HEK293T (cell line): ENCODE data around the gene GUCY1A2.
"Not testable (repeated sequence)": the region's sequence is repeated elsewhere in the genome, so short reads cannot be mapped to it uniquely, and the experiment has no call there.

Experiments
- CTCF ChIA-PET: fragments of 350-600 bp; formaldehyde crosslinking; extraction: SDS; loops from one replicate; lab custom pipeline; 2021; ENCODE audit warnings: antibody characterized with exemption, inconsistent platforms; lab: Yijun Ruan, JAX
- POLR2A ChIA-PET: fragments of 350-600 bp; formaldehyde crosslinking; extraction: SDS; loops from one replicate; lab custom pipeline; 2020; ENCODE audit warnings: antibody characterized with exemption, inconsistent platforms; lab: Yijun Ruan, JAX
- DNase-seq: peaks from one replicate; pipeline ENCODE4 v3.0.0; 2012; ENCODE audit warnings: mixed read lengths; ENCODE audit errors: extremely low spot score
- ARNT ChIP-seq: fragments of 450-650 bp; IDR thresholded peaks from 2 replicates; pipeline ENCODE4 v1.6.1; 2017; ENCODE audit warnings: mild to moderate bottlenecking
- BHLHE40 ChIP-seq: fragments of 450-650 bp; IDR thresholded peaks from 2 replicates; pipeline ENCODE4 v1.6.1; 2016; ENCODE audit warnings: mild to moderate bottlenecking, moderate library complexity, borderline replicate concordance
- CTBP1 ChIP-seq: fragments of 450-650 bp; IDR thresholded peaks from 2 replicates; pipeline ENCODE4 v1.6.1; 2016; ENCODE audit warnings: borderline replicate concordance
- ELF4 ChIP-seq: fragments of 450-650 bp; IDR thresholded peaks from 2 replicates; pipeline ENCODE4 v1.6.1; 2017; ENCODE audit warnings: antibody characterized with exemption
- FOXA1 ChIP-seq: fragments of 450-650 bp; IDR thresholded peaks from 2 replicates; pipeline ENCODE4 v1.6.1; 2016; ENCODE audit warnings: mild to moderate bottlenecking
- FOXK2 ChIP-seq: fragments of 450-650 bp; IDR thresholded peaks from 2 replicates; pipeline ENCODE4 v1.6.1; 2016; ENCODE audit warnings: mild to moderate bottlenecking
- FOXM1 ChIP-seq: fragments of 450-650 bp; IDR thresholded peaks from 2 replicates; pipeline ENCODE4 v1.6.1; 2017; ENCODE audit warnings: mild to moderate bottlenecking, borderline replicate concordance
- HDGF ChIP-seq: fragments of 450-650 bp; IDR thresholded peaks from 2 replicates; pipeline ENCODE4 v1.6.1; 2017; ENCODE audit warnings: antibody characterized with exemption, borderline replicate concordance
- L3MBTL2 ChIP-seq: fragments of 450-650 bp; conservative IDR thresholded peaks from 2 replicates; pipeline ENCODE4 v1.6.1; 2016; ENCODE audit warnings: mild to moderate bottlenecking
- LEF1 ChIP-seq: fragments of 450-650 bp; IDR thresholded peaks from 2 replicates; pipeline ENCODE4 v1.6.1; 2017; ENCODE audit warnings: mild to moderate bottlenecking, borderline replicate concordance
- NFRKB ChIP-seq: fragments of 450-650 bp; IDR thresholded peaks from 2 replicates; pipeline ENCODE4 v1.6.1; 2016; ENCODE audit warnings: mild to moderate bottlenecking, moderate library complexity
- SP1 ChIP-seq: fragments of 450-650 bp; IDR thresholded peaks from 2 replicates; pipeline ENCODE4 v1.6.1; 2017
- SUZ12 ChIP-seq: fragments of 450-650 bp; IDR thresholded peaks from 2 replicates; pipeline ENCODE4 v1.6.1; 2016; ENCODE audit warnings: mild to moderate bottlenecking
- TARDBP ChIP-seq: fragments of 450-650 bp; IDR thresholded peaks from 2 replicates; pipeline ENCODE4 v1.6.1; 2016
- ZNF384 ChIP-seq: fragments of 450-650 bp; IDR thresholded peaks from 2 replicates; pipeline ENCODE4 v1.6.1; 2016
- TF ChIP-seq, protein P1 (sequence below): fragments of 450-650 bp; IDR thresholded peaks from 2 replicates; pipeline ENCODE4 v1.6.1; 2016

Gene GUCY1A2

DNA sequence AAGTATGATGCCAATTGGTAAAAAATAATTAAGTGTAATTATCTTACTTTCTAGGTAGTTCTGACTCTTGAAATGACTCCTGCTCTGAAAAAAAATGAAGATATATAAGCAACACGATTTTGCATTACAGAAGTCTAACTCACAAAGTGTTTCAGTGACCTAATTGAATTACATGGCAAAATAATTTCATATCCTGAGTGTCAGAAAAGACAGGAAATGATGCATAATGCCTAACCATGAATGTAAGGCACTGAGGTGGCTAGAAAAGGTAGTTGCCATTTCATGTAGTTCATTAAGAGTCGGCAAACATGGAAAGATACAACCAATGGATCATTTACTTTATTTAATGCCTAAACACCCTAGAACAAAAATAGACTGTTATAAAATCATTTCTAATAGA lies 113.5 kb downstream of the GUCY1A2 start:
- ChIA-PET POLR2A (no interaction called here), CTCF (no interaction called here)
- no peak for DNase-seq
- TF ChIP-seq SUZ12 (no peak), FOXA1 (no peak), SP1 (no peak), ZNF384 (no peak), NFRKB (no peak), CTBP1 (no peak), TARDBP (no peak), LEF1 (no peak), BHLHE40 (no peak), ELF4 (no peak), FOXM1 (no peak), HDGF (no peak), FOXK2 (no peak)
- TF ChIP-seq, protein P1, sequence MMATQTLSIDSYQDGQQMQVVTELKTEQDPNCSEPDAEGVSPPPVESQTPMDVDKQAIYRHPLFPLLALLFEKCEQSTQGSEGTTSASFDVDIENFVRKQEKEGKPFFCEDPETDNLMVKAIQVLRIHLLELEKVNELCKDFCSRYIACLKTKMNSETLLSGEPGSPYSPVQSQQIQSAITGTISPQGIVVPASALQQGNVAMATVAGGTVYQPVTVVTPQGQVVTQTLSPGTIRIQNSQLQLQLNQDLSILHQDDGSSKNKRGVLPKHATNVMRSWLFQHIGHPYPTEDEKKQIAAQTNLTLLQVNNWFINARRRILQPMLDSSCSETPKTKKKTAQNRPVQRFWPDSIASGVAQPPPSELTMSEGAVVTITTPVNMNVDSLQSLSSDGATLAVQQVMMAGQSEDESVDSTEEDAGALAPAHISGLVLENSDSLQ: no peak

DNA sequence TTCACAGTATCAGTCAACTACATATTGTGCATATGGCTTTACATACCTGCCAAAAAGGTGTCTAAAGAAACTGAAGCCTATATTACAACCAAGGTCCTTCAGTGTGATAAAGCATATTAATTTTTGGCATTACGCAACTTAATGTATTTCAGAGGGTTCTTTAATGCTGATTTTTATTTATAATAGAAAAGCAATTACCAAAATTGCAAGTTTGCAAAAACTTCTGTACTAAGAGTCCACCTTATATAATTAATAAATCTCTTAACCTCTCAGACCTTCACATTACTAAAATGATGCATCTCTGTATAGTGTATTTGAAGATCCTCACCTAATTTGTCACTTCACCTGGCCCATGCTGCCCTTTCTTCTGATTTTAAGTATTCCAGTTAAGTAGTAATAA lies 128.6 kb downstream of the GUCY1A2 start:
- CTCF ChIA-PET: no interaction called here
- TF ChIP-seq SUZ12 (no peak), FOXM1 (no peak), FOXA1 (no peak), HDGF (no peak), NFRKB (no peak), ARNT (no peak), FOXK2 (no peak), ELF4 (no peak), L3MBTL2 (no peak), ZNF384 (no peak), SP1 (no peak), LEF1 (no peak)
- TF ChIP-seq, protein P1: no peak
- DNase-seq: no peak
- POLR2A ChIA-PET: no interaction called here

DNA sequence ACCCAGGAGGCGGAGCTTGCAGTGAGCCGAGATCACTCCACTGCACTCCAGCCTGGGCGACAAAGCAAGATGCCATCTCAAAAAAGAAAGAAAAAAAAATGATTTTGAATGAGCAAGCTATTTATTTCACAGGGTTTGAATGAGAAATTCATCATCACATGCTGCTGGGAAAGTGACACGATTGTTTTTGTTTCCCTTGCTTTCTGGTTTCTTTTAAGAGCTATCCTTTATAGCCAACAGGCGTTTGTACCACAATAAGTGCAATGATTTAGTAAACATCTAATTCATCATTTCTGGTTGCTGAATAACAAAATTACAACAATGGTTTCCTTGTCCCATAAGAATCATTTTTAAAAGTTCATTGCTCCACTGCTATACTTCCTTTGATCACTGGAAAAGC lies 129.9 kb downstream of the GUCY1A2 start:
- ChIA-PET CTCF (interaction anchor here (0.6 kb wide), 1 partner anchor 184 kb away, joined by 4 read pairs; no protein-coding TSS in a partner anchor), POLR2A (no interaction called here)
- no peak for TF ChIP-seq ELF4
- TF ChIP-seq SP1: no peak
- TF ChIP-seq, protein P1: no peak
- no peak for TF ChIP-seq FOXM1
- no peak for TF ChIP-seq ZNF384
- no peak for TF ChIP-seq LEF1
- TF ChIP-seq HDGF: no peak
- no peak for TF ChIP-seq NFRKB
- TF ChIP-seq L3MBTL2: no peak
- no peak for TF ChIP-seq FOXA1
- no peak for DNase-seq

DNA sequence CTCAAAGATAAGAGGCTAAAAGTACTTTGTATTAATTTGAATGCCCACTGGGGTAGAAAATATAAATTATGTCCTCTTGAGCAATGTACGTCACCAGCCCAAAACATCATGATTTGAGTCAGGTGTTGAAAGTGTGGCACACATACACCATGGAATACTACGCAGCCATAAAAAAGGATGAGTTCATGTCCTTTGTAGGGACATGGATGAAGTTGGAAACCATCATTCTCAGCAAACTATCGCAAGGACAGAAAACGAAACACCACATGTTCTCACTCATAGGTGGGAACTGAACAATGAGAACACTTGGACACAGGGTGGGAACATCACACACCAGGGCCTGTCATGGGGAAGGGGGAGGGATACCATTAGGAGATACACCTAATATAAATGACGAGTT lies 134.6 kb downstream of the GUCY1A2 start:
- DNase-seq, POLR2A ChIA-PET, CTCF ChIA-PET: not testable (repeated sequence)

DNA sequence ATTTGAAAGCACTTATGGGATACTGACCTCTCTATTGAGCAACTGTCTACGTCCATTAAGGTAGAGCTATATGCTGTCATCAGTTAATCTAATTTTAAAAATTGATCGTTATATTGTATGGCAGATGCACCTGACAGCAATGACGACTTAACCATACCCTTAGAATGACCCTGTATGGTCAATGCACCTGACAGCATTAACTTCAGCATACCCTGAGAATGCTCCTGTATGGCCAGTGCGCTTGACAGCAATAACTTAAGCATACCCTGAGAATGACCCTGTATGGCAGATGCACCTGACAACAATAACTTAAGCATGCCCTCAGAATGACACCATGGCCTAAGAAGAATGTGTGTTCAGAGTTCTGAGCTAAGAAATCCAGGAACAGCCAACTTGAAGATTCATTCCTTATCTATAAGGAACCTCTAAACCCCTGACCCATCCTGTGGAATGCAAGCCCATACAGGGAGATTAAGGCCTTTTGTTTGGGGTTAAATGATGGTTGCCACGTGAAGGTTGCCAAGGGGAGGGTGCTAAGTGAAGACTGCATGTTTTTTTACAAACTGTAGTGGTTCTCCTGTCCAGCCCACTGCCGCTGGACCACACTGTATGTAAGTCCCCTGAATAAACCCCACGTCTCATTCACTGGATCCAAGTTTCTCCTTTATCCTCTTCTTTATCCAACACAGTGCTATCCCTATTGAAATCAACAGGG lies 138.3 kb downstream of the GUCY1A2 start:
- DNase-seq: no peak
- TF ChIP-seq, protein P1: no peak
- TF ChIP-seq SUZ12 (no peak), TARDBP (no peak), FOXA1 (no peak), FOXK2 (no peak), BHLHE40 (no peak), ARNT (no peak), ZNF384 (no peak), L3MBTL2 (no peak), SP1 (no peak)
- CTCF ChIA-PET: no interaction called here
- POLR2A ChIA-PET: no interaction called here

DNA sequence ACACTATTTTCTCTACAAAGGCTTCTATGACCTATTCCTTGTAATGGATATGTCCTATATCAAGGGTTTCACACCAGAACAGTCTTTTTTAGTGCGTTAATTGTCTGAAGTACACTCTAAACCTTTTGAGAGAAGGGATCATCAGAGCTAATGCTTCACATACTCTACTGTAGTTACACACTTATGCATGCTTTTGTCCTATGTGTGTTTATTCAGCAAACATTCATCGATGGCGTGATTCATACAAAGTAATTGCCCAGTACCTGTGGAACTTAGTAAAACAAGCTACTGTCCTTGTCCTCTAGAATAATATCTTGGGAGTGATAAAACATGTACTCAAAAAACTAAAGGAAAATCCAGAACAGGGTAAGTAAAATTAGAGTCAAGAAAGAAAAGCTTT lies 139.2 kb downstream of the GUCY1A2 start:
- POLR2A ChIA-PET: no interaction called here
- TF ChIP-seq ELF4 (no peak), SP1 (no peak), LEF1 (no peak), TARDBP (no peak), SUZ12 (no peak), L3MBTL2 (no peak), FOXM1 (no peak), CTBP1 (no peak), FOXA1 (no peak), ZNF384 (no peak), NFRKB (no peak), HDGF (no peak), ARNT (no peak)
- TF ChIP-seq, protein P1: no peak
- CTCF ChIA-PET: interaction anchor here (0.8 kb wide), 1 partner anchor 107 kb away, joined by 3 read pairs; no protein-coding TSS in a partner anchor
- DNase-seq: no peak
